ENCODE results near the gene WDR87.

DNA sequence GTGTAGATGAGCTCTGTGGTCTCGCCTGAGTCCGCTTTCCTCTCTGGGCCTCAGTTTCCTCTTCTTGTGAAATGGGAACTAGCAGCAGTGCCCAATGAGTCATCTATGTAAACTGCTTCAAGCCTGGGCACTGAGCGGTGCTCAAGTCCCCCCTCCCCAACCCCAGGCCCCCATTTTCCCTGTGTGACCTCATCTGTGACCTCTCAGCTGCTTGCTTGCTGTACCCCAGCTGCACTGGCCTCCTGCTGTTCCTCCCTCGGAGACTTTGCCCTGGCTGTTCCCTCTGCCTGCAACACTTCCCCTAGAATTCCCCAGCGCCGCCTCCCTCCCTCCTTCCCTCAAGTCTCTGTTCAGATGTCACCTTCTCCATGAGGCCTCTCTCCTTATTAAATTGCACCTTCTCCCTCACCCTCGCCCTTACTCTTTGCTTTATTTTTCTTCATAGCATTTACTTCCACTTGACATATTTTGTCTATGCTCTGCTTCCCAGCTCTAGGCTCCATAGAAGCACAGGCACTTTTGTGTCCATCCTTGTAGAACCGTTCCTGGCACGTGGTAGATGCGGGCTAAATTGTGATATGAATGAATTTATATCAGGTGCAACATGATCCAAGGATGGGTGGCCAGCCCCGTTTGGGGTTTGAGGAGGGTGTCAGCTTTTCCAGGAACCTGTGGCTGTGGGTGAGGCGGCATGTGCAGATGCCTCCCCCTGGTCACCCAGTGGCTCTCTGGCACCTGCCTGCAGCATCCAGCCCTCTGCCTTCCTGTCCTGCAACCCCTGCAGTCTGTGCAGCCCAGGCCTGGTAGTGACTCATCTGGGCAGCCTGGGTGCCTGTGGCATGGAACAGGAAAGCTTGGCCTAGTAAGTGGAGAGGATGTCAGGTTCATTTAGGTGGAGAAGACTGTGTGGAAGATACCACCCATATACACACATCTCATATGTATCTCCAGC is 26.9 kb upstream of the WDR87 start:
- TF ChIP-seq, protein P1, sequence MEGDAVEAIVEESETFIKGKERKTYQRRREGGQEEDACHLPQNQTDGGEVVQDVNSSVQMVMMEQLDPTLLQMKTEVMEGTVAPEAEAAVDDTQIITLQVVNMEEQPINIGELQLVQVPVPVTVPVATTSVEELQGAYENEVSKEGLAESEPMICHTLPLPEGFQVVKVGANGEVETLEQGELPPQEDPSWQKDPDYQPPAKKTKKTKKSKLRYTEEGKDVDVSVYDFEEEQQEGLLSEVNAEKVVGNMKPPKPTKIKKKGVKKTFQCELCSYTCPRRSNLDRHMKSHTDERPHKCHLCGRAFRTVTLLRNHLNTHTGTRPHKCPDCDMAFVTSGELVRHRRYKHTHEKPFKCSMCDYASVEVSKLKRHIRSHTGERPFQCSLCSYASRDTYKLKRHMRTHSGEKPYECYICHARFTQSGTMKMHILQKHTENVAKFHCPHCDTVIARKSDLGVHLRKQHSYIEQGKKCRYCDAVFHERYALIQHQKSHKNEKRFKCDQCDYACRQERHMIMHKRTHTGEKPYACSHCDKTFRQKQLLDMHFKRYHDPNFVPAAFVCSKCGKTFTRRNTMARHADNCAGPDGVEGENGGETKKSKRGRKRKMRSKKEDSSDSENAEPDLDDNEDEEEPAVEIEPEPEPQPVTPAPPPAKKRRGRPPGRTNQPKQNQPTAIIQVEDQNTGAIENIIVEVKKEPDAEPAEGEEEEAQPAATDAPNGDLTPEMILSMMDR (IDR thresholded peaks at IDR 0.05): no peak
- no peak for TF ChIP-seq POLR2A (IDR thresholded peaks at IDR 0.05)
